ENCODE measurements around the gene TRIM39. TPM values are rescaled to one million over a fixed set of nuclear protein-coding genes. Genes with fewer than 3 reads are reported as not detected.
"Not testable (repeated sequence)": the region's sequence is repeated elsewhere in the genome, so short reads cannot be mapped to it uniquely, and the experiment has no call there.

Gene TRIM39
- total and polyA plus RNA-seq, 3 donors from 2014 or later, result 30.6 to 58.1 (median 33.6) TPM

GRCh38 chr6:30364591-30364990 lies 37.9 kb downstream of the TRIM39 start:
- H3K36me3 ChIP-seq (ENCODE audit: low read depth, missing control alignments), result no peaks in the 10 kb centered on the region
- H3K27me3 ChIP-seq, result no peaks in the 10 kb centered on the region
- 87 to 89% methylated on average over 2 of the region's 2 CpGs for WGBS, 2 donors
- H3K27ac ChIP-seq, result no peak overlapping the region
- no peaks in the 10 kb centered on the region for H3K9me3 ChIP-seq
- TF ChIP-seq CTCF (IDR thresholded peaks at IDR 0.05) (no peak), POLR2A (IDR thresholded peaks at IDR 0.05) (no peak)
- no peak overlapping the region for H3K4me3 ChIP-seq
- H3K4me1 ChIP-seq, result no peaks in the 10 kb centered on the region
- DNase-seq, result no peak
- intact Hi-C loops (cut with DNase I; ENCODE audit: low total_unique reads), result no loop called here

GRCh38 chr6:30369280-30369679 lies 42.6 kb downstream of the TRIM39 start:
- H3K27ac ChIP-seq; H3K27me3 ChIP-seq; DNase-seq; intact Hi-C loops (cut with DNase I; ENCODE audit: low total_unique reads); H3K4me3 ChIP-seq; H3K4me1 ChIP-seq; H3K36me3 ChIP-seq (ENCODE audit: low read depth, missing control alignments); H3K9me3 ChIP-seq: not testable (repeated sequence)
- WGBS, 2 donors, result 64 to 68% methylated on average over 1 of the region's 1 CpG

- WGBS, 2 donors, result 4 to 9% methylated on average over 1 of the region's 1 CpG
- DNase-seq, result no peak
- Histone ChIP-seq H3K4me1 (no peaks in the 10 kb centered on the region), H3K27me3 (no peaks in the 10 kb centered on the region), H3K36me3 (ENCODE audit: low read depth, missing control alignments) (no peaks in the 10 kb centered on the region), H3K9me3 (no peaks in the 10 kb centered on the region), H3K27ac (no peak overlapping the region), H3K4me3 (no peak overlapping the region)
- TF ChIP-seq CTCF (IDR thresholded peaks at IDR 0.05), result no peak
- TF ChIP-seq POLR2A (IDR thresholded peaks at IDR 0.05), result no peak
- intact Hi-C loops (cut with DNase I; ENCODE audit: low total_unique reads), result no loop called here
Observed at GRCh38 chr6:30378290-30378937, 51.7 kb downstream of the TRIM39 start.

GRCh38 chr6:30380464-30380863 lies 53.7 kb downstream of the TRIM39 start:
- TF ChIP-seq CTCF (IDR thresholded peaks at IDR 0.05) (no peak), POLR2A (IDR thresholded peaks at IDR 0.05) (no peak)
- intact Hi-C loops (cut with DNase I; ENCODE audit: low total_unique reads), result no loop called here
- DNase-seq, result no peak
- no peak overlapping the region for H3K4me3 ChIP-seq
- H3K27ac ChIP-seq, result no peak overlapping the region
- H3K4me1 ChIP-seq, result no peaks in the 10 kb centered on the region
- WGBS, 2 donors, result 29 to 44% methylated on average over 5 of the region's 5 CpGs
- H3K36me3 ChIP-seq (ENCODE audit: low read depth, missing control alignments), result no peaks in the 10 kb centered on the region
- no peaks in the 10 kb centered on the region for H3K27me3 ChIP-seq
- no peaks in the 10 kb centered on the region for H3K9me3 ChIP-seq

GRCh38 chr6:30386166-30386565 lies 59.4 kb downstream of the TRIM39 start:
- H3K4me1 ChIP-seq, result no peaks in the 10 kb centered on the region
- TF ChIP-seq POLR2A (IDR thresholded peaks at IDR 0.05), result no peak
- no peak for TF ChIP-seq CTCF (IDR thresholded peaks at IDR 0.05)
- H3K27me3 ChIP-seq, result no peaks in the 10 kb centered on the region
- no peaks in the 10 kb centered on the region for H3K36me3 ChIP-seq (ENCODE audit: low read depth, missing control alignments)
- no peaks in the 10 kb centered on the region for H3K9me3 ChIP-seq
- no peak overlapping the region for H3K4me3 ChIP-seq
- H3K27ac ChIP-seq, result no peak overlapping the region
- intact Hi-C loops (cut with DNase I; ENCODE audit: low total_unique reads), result no loop called here
- no peak for DNase-seq
- WGBS, 2 donors, result 48 to 54% methylated on average over 3 of the region's 3 CpGs

All from testis (tissue), 3 donors.